NOMO-1 (cell line): Measurements from ENCODE around the gene PPFIA2.
"Not testable (repeated sequence)": the region's sequence is repeated elsewhere in the genome, so short reads cannot be mapped to it uniquely, and the experiment has no call there.

Source experiments
- DNase-seq, 2 experiments: peaks; one replicate each; lab custom pipeline; 2025; ENCODE audit not compliant: unreplicated experiment in 2 of 2; lab: John Stamatoyannopoulos, UW

PPFIA2 gene

DNA sequence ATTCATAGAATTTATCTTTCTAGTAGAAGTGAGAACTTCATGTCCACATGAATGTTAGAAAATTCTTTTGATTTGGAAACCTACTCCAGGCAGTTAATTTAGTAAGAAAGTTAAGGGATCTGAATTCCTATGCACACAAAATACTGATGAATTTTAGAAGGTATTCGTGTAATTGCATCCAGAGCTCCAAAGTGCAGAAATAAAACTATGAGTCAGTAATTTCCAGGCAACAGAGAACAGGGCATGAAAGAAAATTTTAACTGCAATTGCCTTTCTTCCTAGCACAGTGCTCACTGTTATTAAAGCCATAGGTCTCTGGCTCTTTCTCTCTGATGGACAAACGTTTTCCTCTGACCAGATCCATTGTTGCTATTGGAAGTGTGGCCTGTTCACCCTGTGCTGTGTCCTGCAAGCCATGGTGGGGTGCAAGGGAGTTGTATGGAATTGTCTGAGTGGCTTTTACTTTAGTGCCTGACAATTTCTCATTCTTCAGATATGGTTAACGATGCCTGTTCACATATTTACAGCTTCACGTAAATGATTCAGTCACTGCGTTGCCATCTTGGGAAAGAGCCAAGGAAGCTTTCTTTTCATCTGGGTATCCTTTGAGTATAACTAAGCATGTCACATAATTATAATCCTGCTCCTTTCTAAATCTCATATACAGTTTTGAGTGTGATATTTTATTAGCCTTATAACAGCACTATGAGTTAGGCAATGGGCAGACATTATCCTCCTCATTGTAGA is 536.1 kb downstream of the PPFIA2 start:
- DNase-seq = no peak

DNA sequence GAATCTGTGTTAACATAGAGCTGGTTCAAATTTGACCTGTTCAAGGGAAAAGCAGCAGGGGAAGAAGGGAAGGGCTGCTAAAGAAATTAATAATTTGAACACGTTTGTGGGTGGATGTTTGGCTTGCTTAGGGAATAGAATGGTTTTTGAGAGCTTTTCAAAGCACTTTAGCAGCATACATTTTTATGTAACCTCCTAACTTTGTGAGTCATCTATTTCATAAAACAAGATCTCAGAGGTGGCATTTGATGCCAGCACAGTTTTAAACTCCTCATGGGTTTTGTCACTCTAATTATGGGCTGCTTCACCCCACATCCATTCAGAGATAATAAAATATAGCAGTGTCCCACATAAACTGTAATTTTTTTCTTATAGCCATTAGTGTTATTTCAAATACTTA is 537.5 kb downstream of the PPFIA2 start:
- DNase-seq = no peak

DNA sequence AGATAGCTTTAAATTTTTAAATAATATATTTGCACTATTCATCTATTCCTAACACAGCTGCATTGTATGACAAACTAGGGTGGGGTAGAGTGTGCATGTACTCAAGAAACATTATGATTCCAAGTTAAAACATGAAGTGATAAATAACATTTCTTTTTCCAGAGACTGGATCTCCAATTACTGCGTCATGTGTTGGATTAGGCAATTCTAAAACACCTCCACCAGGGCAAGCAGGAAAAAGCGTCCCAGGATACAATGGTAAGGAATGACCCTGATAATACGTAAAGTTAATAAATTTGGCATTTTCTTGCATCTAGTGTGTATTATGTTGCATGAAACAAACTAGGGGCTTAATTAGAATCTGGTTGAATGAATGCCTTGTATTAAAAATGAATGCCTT is 542.4 kb downstream of the PPFIA2 start:
- no peak for DNase-seq

DNA sequence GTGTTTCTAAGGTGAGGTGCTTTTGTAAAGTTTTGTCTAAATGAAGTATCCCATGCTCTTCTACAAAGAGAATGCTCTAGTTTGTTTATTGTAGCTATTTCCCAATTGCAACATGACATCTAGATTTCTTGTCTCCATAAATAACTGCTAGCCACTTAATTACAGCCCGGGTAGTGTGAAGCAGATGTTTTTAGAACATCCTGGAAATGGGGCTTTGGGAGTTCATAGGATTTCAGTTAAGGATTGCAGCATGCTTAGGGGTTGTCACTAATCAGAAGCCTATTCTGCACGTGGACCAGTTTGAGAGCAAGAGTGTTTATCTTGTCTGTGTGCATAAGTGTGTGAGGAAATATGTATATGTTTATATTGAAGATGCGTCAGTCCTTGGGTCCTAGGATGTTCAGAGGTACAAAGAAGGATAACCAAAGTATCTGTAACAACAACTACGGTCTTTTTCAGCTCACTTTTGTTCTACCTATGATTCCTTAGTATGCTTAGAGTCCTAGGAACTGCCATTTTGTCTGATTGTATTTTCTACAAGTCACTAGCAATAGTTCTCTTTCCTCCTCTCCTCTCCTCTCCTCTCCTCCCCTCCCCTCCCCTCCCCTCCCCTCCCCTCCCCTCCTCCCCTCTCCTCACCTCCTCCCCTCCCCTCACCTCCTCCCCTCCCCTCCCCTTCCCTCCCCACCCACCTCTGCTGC is 546.0 kb downstream of the PPFIA2 start:
- no peak for DNase-seq

DNA sequence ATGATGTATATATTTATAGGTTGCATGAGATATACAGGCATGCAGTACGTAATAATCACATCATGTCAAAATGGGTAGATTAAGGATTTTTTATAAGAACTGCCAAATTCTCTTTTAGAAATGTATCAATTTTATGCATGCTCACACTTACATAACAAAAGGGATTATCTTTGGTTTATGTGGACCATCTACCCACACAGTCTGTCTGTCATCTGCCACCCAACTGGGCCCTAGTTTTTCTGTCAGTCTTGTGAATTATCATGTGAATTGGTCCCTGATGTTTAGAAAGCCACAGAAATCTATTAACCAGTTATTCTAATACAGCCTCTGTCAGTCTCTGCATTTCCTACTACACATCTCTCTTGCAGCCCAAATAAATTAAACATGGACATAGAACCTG is 547.8 kb downstream of the PPFIA2 start:
- DNase-seq = no peak

DNA sequence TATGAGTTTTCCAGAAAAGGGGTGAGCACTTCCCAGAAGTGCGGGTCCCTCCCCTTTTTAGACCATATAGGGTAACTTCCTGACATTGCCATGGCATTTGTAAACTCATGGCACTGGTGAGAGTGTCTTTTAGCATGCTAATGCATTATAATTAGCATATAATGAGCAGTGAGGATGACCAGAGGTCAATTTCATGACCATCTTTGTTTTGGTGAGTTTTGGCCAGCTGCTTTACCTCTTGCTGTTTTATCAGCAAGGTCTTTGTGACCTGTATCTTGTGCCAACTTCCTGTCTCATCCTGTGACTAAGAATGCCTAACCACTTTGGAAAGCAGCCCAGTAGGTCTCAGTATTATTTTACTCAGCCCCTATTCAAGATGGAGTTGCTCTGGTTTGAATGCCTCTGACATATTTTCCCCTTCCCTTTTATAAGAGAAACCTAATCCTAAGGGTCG is 549.4 kb downstream of the PPFIA2 start:
- not testable (repeated sequence) for DNase-seq

DNA sequence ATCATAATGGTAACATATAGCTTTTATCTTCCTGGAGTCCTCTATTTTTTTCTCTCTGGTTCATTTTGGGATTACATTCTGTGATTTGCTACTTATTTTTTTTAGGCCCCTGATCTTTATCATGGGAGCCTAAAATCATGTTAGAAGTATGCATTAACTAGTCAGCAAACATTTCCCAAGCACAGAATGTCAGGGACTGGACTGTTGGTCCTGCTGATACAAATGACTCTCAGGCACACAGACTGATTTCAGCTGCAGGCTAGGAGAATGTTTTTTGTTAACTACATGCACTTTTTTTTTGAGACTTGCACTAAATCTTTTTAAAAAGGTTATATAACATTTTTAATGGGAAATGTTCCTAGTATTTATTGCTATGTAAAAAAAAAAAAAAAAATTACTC is 550.1 kb downstream of the PPFIA2 start:
- DNase-seq = no peak

DNA sequence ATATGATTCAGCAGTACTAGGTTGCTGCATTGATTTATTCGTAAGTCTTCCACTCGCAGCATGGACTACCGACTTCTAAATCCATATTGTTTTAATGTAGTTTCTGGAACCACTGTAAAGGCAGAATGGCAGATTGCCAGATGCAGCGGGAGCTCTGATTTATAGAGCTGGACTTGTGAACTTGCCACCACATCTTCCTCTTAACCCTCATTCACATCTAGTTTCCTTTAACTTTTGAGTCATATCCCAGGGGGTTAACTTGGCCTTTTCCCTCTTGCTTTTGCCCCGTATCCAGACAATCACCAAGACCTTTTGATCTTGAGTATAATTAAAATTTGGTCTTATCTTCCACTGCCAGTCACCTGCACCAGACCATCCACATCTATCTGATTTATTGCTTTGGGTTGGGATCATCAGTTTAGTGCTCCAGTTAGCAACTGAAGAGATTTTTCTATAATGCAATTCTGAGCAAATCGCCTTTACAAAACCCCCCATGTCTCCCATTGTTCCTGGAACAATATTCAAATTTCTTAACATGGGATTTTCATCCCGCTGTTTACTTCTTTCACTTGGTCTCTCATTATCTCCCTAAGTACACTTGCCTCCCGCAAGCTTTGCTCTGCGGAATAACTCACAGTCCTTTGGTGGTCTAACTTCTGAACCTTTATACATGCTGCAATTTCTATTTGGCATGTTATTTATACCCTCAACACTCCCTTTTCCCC is 550.8 kb downstream of the PPFIA2 start:
- DNase-seq = no peak
